Erythroblast (primary cell): Measurements from ENCODE around the gene OXSM.

Experiments used
- DNase-seq, 2 experiments: peaks; one replicate each; lab custom pipeline; 2025; lab: John Stamatoyannopoulos, UW
- GATA1 ChIP-seq: IDR thresholded peaks from 2 replicates; pipeline ENCODE4 v1.6.1; 2011; ENCODE audit warnings: low read depth, mild to moderate bottlenecking, control low read depth, low read length, moderate library complexity
- POLR2A ChIP-seq: IDR thresholded peaks from 2 replicates; pipeline ENCODE4 v1.6.1; 2011; ENCODE audit warnings: mild to moderate bottlenecking, low read length

Gene OXSM

GRCh38 chr3:25820816-25821486 lies 31.1 kb downstream of the OXSM start:
- DNase-seq = peak in 1 of 2 experiments; percentile 30
- TF ChIP-seq GATA1 (no peak), POLR2A (no peak)

GRCh38 chr3:25821746-25822573 lies 32.1 kb downstream of the OXSM start:
- TF ChIP-seq POLR2A (no peak), GATA1 (no peak)
- DNase-seq = no peak

- TF ChIP-seq POLR2A (no peak), GATA1 (no peak)
- no peak for DNase-seq
Measured at GRCh38 chr3:25823314-25823713, 33.4 kb downstream of the OXSM start.

GRCh38 chr3:25826510-25826909 lies 36.6 kb downstream of the OXSM start:
- TF ChIP-seq GATA1 (no peak), POLR2A (no peak)

GRCh38 chr3:25830373-25831280 lies 40.7 kb downstream of the OXSM start:
- DNase-seq = no peak
- TF ChIP-seq POLR2A (no peak), GATA1 (no peak)

More at GRCh38 chr3:25826510-25826909, 36.6 kb downstream of the OXSM start:
- DNase-seq = no peak

GRCh38 chr3:25831578-25831977 lies 41.7 kb downstream of the OXSM start:
- TF ChIP-seq GATA1 (no peak), POLR2A (no peak)
- DNase-seq = peak; percentile 15 to 20

GRCh38 chr3:25834346-25834745 lies 44.5 kb downstream of the OXSM start:
- no peak for DNase-seq
- no peak for TF ChIP-seq GATA1
- TF ChIP-seq POLR2A = no peak

GRCh38 chr3:25836579-25836978 lies 46.7 kb downstream of the OXSM start:
- TF ChIP-seq POLR2A (no peak), GATA1 (no peak)
- DNase-seq = no peak

- no peak for DNase-seq
- TF ChIP-seq POLR2A = no peak
- no peak for TF ChIP-seq GATA1
Measured at GRCh38 chr3:25837038-25837437, 47.1 kb downstream of the OXSM start.

- TF ChIP-seq POLR2A (no peak), GATA1 (no peak)
- DNase-seq = no peak
Measured at GRCh38 chr3:25840099-25840498, 50.2 kb downstream of the OXSM start.

- no peak for DNase-seq
Measured at GRCh38 chr3:25843332-25843731, 53.4 kb downstream of the OXSM start.

More at GRCh38 chr3:25843332-25843731, 53.4 kb downstream of the OXSM start:
- no peak for TF ChIP-seq POLR2A
- TF ChIP-seq GATA1 = no peak
